ENCODE data around the gene ATF3.

The ATF3 gene

GRCh38 chr1:212608392-212608958 lies at the start of gene ATF3:
ATF3 (plus strand) TSS chr1:212608761; CDS start chr1:212615022, 6,261 bp downstream.
- peak; percentile 97 for DNase-seq

- no peak for DNase-seq
Measured at GRCh38 chr1:212559929-212560328, 48.6 kb upstream of the ATF3 start.

GRCh38 chr1:212560933-212561460 lies 47.6 kb upstream of the ATF3 start:
- no peak for DNase-seq

GRCh38 chr1:212561501-212561931 lies 47.0 kb upstream of the ATF3 start:
- DNase-seq = no peak

GRCh38 chr1:212562771-212563170 lies 45.8 kb upstream of the ATF3 start:
- no peak for DNase-seq

- no peak for DNase-seq
Measured at GRCh38 chr1:212565079-212565478, 43.5 kb upstream of the ATF3 start.

- no peak for DNase-seq
Measured at GRCh38 chr1:212565571-212566305, 42.8 kb upstream of the ATF3 start.

GRCh38 chr1:212566522-212567479 lies 41.8 kb upstream of the ATF3 start:
- DNase-seq = peak; percentile 69

- DNase-seq = no peak
Measured at GRCh38 chr1:212567638-212568037, 40.9 kb upstream of the ATF3 start.

- no peak for DNase-seq
Measured at GRCh38 chr1:212568978-212569537, 39.5 kb upstream of the ATF3 start.

GRCh38 chr1:212574732-212575131 lies 33.8 kb upstream of the ATF3 start:
- DNase-seq = no peak

- DNase-seq = no peak
Measured at GRCh38 chr1:212575333-212575732, 33.2 kb upstream of the ATF3 start.

GRCh38 chr1:212578041-212578440 lies 30.5 kb upstream of the ATF3 start:
- DNase-seq = no peak

GRCh38 chr1:212581034-212581433 lies 27.5 kb upstream of the ATF3 start:
- DNase-seq = no peak

GRCh38 chr1:212582291-212582690 lies 26.3 kb upstream of the ATF3 start:
- no peak for DNase-seq

- no peak for DNase-seq
Measured at GRCh38 chr1:212582808-212583615, 25.5 kb upstream of the ATF3 start.

- DNase-seq = no peak
Measured at GRCh38 chr1:212583643-212584042, 24.9 kb upstream of the ATF3 start.

GRCh38 chr1:212584092-212584886 lies 24.3 kb upstream of the ATF3 start:
- no peak for DNase-seq

- DNase-seq = no peak
Measured at GRCh38 chr1:212585210-212585609, 23.4 kb upstream of the ATF3 start.

- DNase-seq = no peak
Measured at GRCh38 chr1:212586206-212587015, 22.1 kb upstream of the ATF3 start.
